Fibroblast of lung (primary cell): ENCODE results near the gene NMRAL1.

ENCODE experiments used
- CTCF ChIP-seq, 2 donors: IDR thresholded peaks in 1 of 2; conservative IDR thresholded peaks in 1 of 2; 1 replicate in 1 of 2; 2 replicates in 1 of 2; pipeline ENCODE4 v1.5.1; 2011 to 2012; ENCODE audit warnings: low read length in 2 of 2, control low read depth in 1 of 2, inconsistent platforms in 1 of 2, low read depth in 1 of 2, mild to moderate bottlenecking in 1 of 2
- EZH2 ChIP-seq: IDR thresholded peaks from 2 replicates; pipeline ENCODE4 v1.5.1; 2012; ENCODE audit warnings: low read length, control low read depth, mild to moderate bottlenecking; ENCODE audit errors: missing control alignments

GRCh38 chr16:4495766-4496165, 21.3 kb upstream of the NMRAL1 start:
- TF ChIP-seq CTCF (conservative IDR thresholded peaks at IDR 0.05 in 1 of 2, IDR thresholded peaks at IDR 0.05 in 1 of 2; ENCODE audit: low read depth in 1 of 2, low read length in 2 of 2) (no peak), EZH2 (no peak)
